Measurements from ENCODE around the gene NUDT3.

- no peak for TF ChIP-seq CTCF (IDR thresholded peaks at IDR 0.05; ENCODE audit: insufficient read depth, low read depth, low read length)
- no peak for TF ChIP-seq EZH2 (IDR thresholded peaks at IDR 0.05; ENCODE audit: insufficient read depth, low read length)
Measured at GRCh38 chr6:34423254-34423653, 30.8 kb upstream of the NUDT3 start.

All from astrocyte (in vitro differentiated cells and primary cell).